PFSK-1 (cell line): Measurements from ENCODE around the gene ACTN4.

Experiments used
- FOXP2 ChIP-seq: optimal IDR thresholded peaks from 2 replicates; pipeline ENCODE3; 2011; ENCODE audit warnings: borderline replicate concordance, control low read depth, inconsistent platforms; ENCODE audit not compliant: insufficient read depth; ENCODE audit errors: extremely low read length, extremely low read depth
- POLR2AphosphoS5 ChIP-seq: IDR thresholded peaks from 2 replicates; pipeline ENCODE4 v1.6.1; 2012; ENCODE audit warnings: low read depth, mild to moderate bottlenecking, control low read depth, low read length, moderate library complexity
- SIN3A ChIP-seq: IDR thresholded peaks from 2 replicates; pipeline ENCODE4 v1.6.1; 2012; ENCODE audit warnings: mild to moderate bottlenecking, low read length, moderate library complexity, borderline replicate concordance; ENCODE audit not compliant: insufficient read depth
- TAF1 ChIP-seq: IDR thresholded peaks from 2 replicates; pipeline ENCODE4 v1.6.1; 2012; ENCODE audit warnings: low read length, control low read depth, borderline replicate concordance; ENCODE audit not compliant: insufficient read depth
- TF ChIP-seq, protein P1 (sequence below), 2 experiments: IDR thresholded peaks; 2 replicates each; pipeline versions ENCODE4 v1.6.1 to v1.8.0; 2011 to 2012; ENCODE audit warnings: low read depth in 2 of 2, low read length in 2 of 2, control low read depth in 1 of 2, inconsistent platforms in 1 of 2, mild to moderate bottlenecking in 1 of 2, moderate library complexity in 1 of 2; ENCODE audit not compliant: insufficient read depth in 1 of 2

ACTN4 gene

DNA sequence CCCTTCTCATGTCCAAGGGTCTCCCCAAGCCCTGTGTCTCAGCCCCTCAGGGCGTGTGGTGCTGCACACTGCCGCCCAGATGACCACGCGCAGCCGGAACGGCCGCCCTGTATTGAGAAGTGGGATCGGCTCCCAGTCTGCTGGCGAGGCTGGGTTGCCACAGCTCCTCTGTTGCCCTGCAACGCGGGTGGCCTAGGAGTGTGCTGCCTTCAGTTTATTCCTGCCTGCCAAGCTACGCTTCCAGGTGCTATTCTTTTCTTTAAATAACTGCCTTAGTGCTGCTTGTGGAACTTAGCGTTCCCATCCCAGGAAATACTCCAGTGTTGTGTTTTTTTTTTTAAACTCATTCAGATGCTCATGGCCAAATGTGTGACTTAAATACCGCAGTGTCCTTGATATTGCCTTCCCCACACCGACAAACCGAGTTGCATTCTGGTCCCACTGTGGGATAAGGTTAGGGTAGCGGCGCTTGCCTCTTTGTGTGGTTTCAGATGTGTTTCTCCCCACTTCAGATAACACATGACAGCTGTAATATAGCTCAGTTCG, 16.6 kb downstream of the ACTN4 start:
- TF ChIP-seq SIN3A (no peak), TAF1 (no peak), FOXP2 (no peak), POLR2AphosphoS5 (no peak)
- TF ChIP-seq, protein P1, sequence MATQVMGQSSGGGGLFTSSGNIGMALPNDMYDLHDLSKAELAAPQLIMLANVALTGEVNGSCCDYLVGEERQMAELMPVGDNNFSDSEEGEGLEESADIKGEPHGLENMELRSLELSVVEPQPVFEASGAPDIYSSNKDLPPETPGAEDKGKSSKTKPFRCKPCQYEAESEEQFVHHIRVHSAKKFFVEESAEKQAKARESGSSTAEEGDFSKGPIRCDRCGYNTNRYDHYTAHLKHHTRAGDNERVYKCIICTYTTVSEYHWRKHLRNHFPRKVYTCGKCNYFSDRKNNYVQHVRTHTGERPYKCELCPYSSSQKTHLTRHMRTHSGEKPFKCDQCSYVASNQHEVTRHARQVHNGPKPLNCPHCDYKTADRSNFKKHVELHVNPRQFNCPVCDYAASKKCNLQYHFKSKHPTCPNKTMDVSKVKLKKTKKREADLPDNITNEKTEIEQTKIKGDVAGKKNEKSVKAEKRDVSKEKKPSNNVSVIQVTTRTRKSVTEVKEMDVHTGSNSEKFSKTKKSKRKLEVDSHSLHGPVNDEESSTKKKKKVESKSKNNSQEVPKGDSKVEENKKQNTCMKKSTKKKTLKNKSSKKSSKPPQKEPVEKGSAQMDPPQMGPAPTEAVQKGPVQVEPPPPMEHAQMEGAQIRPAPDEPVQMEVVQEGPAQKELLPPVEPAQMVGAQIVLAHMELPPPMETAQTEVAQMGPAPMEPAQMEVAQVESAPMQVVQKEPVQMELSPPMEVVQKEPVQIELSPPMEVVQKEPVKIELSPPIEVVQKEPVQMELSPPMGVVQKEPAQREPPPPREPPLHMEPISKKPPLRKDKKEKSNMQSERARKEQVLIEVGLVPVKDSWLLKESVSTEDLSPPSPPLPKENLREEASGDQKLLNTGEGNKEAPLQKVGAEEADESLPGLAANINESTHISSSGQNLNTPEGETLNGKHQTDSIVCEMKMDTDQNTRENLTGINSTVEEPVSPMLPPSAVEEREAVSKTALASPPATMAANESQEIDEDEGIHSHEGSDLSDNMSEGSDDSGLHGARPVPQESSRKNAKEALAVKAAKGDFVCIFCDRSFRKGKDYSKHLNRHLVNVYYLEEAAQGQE (IDR thresholded peaks at IDR 0.05; ENCODE audit: insufficient read depth in 1 of 2, low read depth in 2 of 2, low read length in 2 of 2), result no peak

- TF ChIP-seq FOXP2, result no peak
- TF ChIP-seq, protein P1 (IDR thresholded peaks at IDR 0.05; ENCODE audit: insufficient read depth in 1 of 2, low read depth in 2 of 2, low read length in 2 of 2), result no peak
- TF ChIP-seq POLR2AphosphoS5, result no peak
- TF ChIP-seq TAF1, result no peak
- no peak for TF ChIP-seq SIN3A
Measured at GRCh38 chr19:38664503-38665211, 17.2 kb downstream of the ACTN4 start.

DNA sequence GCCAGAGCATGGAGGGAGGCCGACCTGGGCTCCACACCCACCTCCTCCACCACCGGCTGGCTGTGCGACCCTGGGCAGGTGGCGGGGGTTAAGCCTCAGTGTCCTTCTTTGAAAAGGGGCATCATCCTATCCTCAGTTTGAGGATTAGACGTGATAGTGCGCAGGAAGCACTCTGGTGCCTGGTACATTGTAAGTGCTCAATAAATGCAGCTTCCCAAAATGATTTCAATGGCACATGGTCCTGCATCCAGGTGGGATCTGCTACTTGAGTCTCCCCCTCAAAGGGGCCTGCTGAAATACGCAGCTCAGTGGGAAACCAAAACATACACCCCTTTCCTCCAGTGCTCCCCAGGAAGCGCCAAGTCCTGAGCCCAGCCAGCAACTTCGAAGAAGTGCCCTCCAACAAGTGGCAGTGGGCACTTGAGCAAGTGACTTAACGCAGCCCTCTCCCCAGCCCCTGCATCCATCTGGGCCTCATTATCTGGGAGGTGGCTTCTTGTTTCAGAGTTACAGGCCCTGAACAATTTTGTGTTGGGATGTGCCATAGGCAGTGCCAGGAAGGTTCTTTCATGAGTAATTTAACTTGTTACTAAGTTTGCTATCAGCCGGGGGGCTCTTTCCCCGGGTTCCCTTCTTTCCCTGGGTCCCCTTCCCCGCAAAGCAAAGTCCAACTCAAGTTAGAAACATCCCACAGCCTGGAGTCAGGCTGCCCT, 17.9 kb downstream of the ACTN4 start:
- no peak for TF ChIP-seq TAF1
- TF ChIP-seq POLR2AphosphoS5, result no peak
- TF ChIP-seq SIN3A, result no peak
- no peak for TF ChIP-seq FOXP2
- TF ChIP-seq, protein P1 (IDR thresholded peaks at IDR 0.05; ENCODE audit: insufficient read depth in 1 of 2, low read depth in 2 of 2, low read length in 2 of 2), result no peak

- TF ChIP-seq POLR2AphosphoS5, result no peak
- TF ChIP-seq TAF1, result no peak
- TF ChIP-seq SIN3A, result no peak
- TF ChIP-seq, protein P1 (IDR thresholded peaks at IDR 0.05; ENCODE audit: insufficient read depth in 1 of 2, low read depth in 2 of 2, low read length in 2 of 2), result no peak
- TF ChIP-seq FOXP2, result no peak
Measured at GRCh38 chr19:38665950-38666662, 18.7 kb downstream of the ACTN4 start.
